ENCODE data around the gene RAD51C. TPM values are rescaled to one million over a fixed set of nuclear protein-coding genes. Genes with fewer than 3 reads are reported as not detected.
"Not testable (repeated sequence)": the region's sequence is repeated elsewhere in the genome, so short reads cannot be mapped to it uniquely, and the experiment has no call there.

Gene RAD51C
- total RNA-seq, 1 donor from 2014 or later, result 36.8 TPM

GRCh38 chr17:58667934-58668597 is 24.3 kb upstream of the RAD51C start:
- Mint-ChIP-seq H3K27ac (peak overlapping the region; percentile 91), H3K9me3 (peaks cover 4% of the 10 kb centered on the region), H3K27me3 (no peaks in the 10 kb centered on the region), H3K4me3 (peak overlapping the region; percentile 22), H3K4me1 (ENCODE audit: unreplicated experiment) (peaks cover 18% of the 10 kb centered on the region), H3K36me3 (no peaks in the 10 kb centered on the region)
- TF ChIP-seq CTCF (conservative IDR thresholded peaks at IDR 0.05), result no peak
- no peak for DNase-seq (ENCODE audit: extremely low spot score, unreplicated experiment)

- no peak for TF ChIP-seq CTCF (conservative IDR thresholded peaks at IDR 0.05)
- H3K4me1 Mint-ChIP-seq (ENCODE audit: unreplicated experiment), result peaks cover 18% of the 10 kb centered on the region
- H3K9me3 Mint-ChIP-seq, result peaks cover 4% of the 10 kb centered on the region
- no peak for DNase-seq (ENCODE audit: extremely low spot score, unreplicated experiment)
- no peaks in the 10 kb centered on the region for H3K36me3 Mint-ChIP-seq
- H3K27ac Mint-ChIP-seq, result peak overlapping the region; percentile 91
- no peaks in the 10 kb centered on the region for H3K27me3 Mint-ChIP-seq
- H3K4me3 Mint-ChIP-seq, result no peak overlapping the region
These were observed 23.8 kb upstream of the RAD51C start for GRCh38 chr17:58668598-58668935.

- H3K9me3 Mint-ChIP-seq, result peaks cover 4% of the 10 kb centered on the region
- no peak overlapping the region for H3K4me3 Mint-ChIP-seq
- H3K4me1 Mint-ChIP-seq (ENCODE audit: unreplicated experiment), result peaks cover 18% of the 10 kb centered on the region
- no peak for TF ChIP-seq CTCF (conservative IDR thresholded peaks at IDR 0.05)
- H3K27ac Mint-ChIP-seq, result peak overlapping the region; percentile 47
- DNase-seq (ENCODE audit: extremely low spot score, unreplicated experiment), result no peak
- no peaks in the 10 kb centered on the region for H3K27me3 Mint-ChIP-seq
- no peaks in the 10 kb centered on the region for H3K36me3 Mint-ChIP-seq
These were observed 22.5 kb upstream of the RAD51C start for GRCh38 chr17:58669853-58670252.

GRCh38 chr17:58671969-58672368 is 20.4 kb upstream of the RAD51C start:
- DNase-seq (ENCODE audit: extremely low spot score, unreplicated experiment), result no peak
- no peak for TF ChIP-seq CTCF (conservative IDR thresholded peaks at IDR 0.05)
- Mint-ChIP-seq H3K27ac (no peak overlapping the region), H3K4me3 (no peak overlapping the region), H3K9me3 (peaks cover 4% of the 10 kb centered on the region), H3K27me3 (no peaks in the 10 kb centered on the region), H3K36me3 (no peaks in the 10 kb centered on the region), H3K4me1 (ENCODE audit: unreplicated experiment) (peaks cover 12% of the 10 kb centered on the region)

GRCh38 chr17:58677194-58677880 is 15.1 kb upstream of the RAD51C start:
- H3K27ac Mint-ChIP-seq, result no peak overlapping the region
- no peak overlapping the region for H3K4me3 Mint-ChIP-seq
- no peaks in the 10 kb centered on the region for H3K27me3 Mint-ChIP-seq
- H3K9me3 Mint-ChIP-seq, result no peaks in the 10 kb centered on the region
- H3K4me1 Mint-ChIP-seq (ENCODE audit: unreplicated experiment), result peaks cover 13% of the 10 kb centered on the region
- H3K36me3 Mint-ChIP-seq, result no peaks in the 10 kb centered on the region
- no peak for TF ChIP-seq CTCF (conservative IDR thresholded peaks at IDR 0.05)
- DNase-seq (ENCODE audit: extremely low spot score, unreplicated experiment), result no peak

GRCh38 chr17:58678287-58678686 is 14.1 kb upstream of the RAD51C start:
- not testable (repeated sequence) for H3K36me3 Mint-ChIP-seq; DNase-seq (ENCODE audit: extremely low spot score, unreplicated experiment); H3K4me3 Mint-ChIP-seq

More at GRCh38 chr17:58678287-58678686, 14.1 kb upstream of the RAD51C start:
- not testable (repeated sequence) for H3K27me3 Mint-ChIP-seq, H3K9me3 Mint-ChIP-seq, H3K27ac Mint-ChIP-seq
- peaks cover 13% of the 10 kb centered on the region for H3K4me1 Mint-ChIP-seq (ENCODE audit: unreplicated experiment)
